ENCODE measurements around the gene ZNF396.

Gene ZNF396

GRCh38 chr18:35376742-35377695, at the start of gene ZNF396:
Gene ZNF396, minus strand, starts transcription at chr18:35377337. Its CDS starts 3,045 bp downstream, at chr18:35374292.
- H3K9ac ChIP-seq (ENCODE audit: low read length), result peak within 1 kb of the TSS; percentile 76
- H3K9me3 ChIP-seq (ENCODE audit: control insufficient read depth, low read length), result peaks cover under 1% of the 10 kb centered on the region
- peaks cover 13% of the 10 kb centered on the region for H3K4me1 ChIP-seq (ENCODE audit: control insufficient read depth, insufficient read depth, low read length)
- H3K36me3 ChIP-seq (ENCODE audit: control insufficient read depth, insufficient read depth, low read length, severe bottlenecking), result no peaks in the 10 kb centered on the region
- H3K27me3 ChIP-seq (replicated peaks; ENCODE audit: control insufficient read depth, insufficient read depth, low read length), result peaks cover 4% of the 10 kb centered on the region
- DNase-seq (ENCODE audit: low read depth), result peak; percentile 91
- peak within 1 kb of the TSS; percentile 84 for H3K4me3 ChIP-seq (ENCODE audit: low read length)

GRCh38 chr18:35426786-35427185, 49.6 kb upstream of the ZNF396 start:
- no peak overlapping the region for H3K9ac ChIP-seq (ENCODE audit: low read length)
- no peak for DNase-seq (ENCODE audit: low read depth)
- no peaks in the 10 kb centered on the region for H3K4me1 ChIP-seq (ENCODE audit: control insufficient read depth, insufficient read depth, low read length)
- H3K9me3 ChIP-seq (ENCODE audit: control insufficient read depth, low read length), result no peaks in the 10 kb centered on the region
- no peaks in the 10 kb centered on the region for H3K36me3 ChIP-seq (ENCODE audit: control insufficient read depth, insufficient read depth, low read length, severe bottlenecking)
- no peaks in the 10 kb centered on the region for H3K27me3 ChIP-seq (replicated peaks; ENCODE audit: control insufficient read depth, insufficient read depth, low read length)
- H3K4me3 ChIP-seq (ENCODE audit: low read length), result no peak overlapping the region

- no peak overlapping the region for H3K9ac ChIP-seq (ENCODE audit: low read length)
- no peak overlapping the region for H3K4me3 ChIP-seq (ENCODE audit: low read length)
- H3K4me1 ChIP-seq (ENCODE audit: control insufficient read depth, insufficient read depth, low read length), result no peaks in the 10 kb centered on the region
- no peaks in the 10 kb centered on the region for H3K27me3 ChIP-seq (replicated peaks; ENCODE audit: control insufficient read depth, insufficient read depth, low read length)
- peaks cover 4% of the 10 kb centered on the region for H3K9me3 ChIP-seq (ENCODE audit: control insufficient read depth, low read length)
- H3K36me3 ChIP-seq (ENCODE audit: control insufficient read depth, insufficient read depth, low read length, severe bottlenecking), result no peaks in the 10 kb centered on the region
- no peak for DNase-seq (ENCODE audit: low read depth)
Measured at GRCh38 chr18:35424356-35424755, 47.2 kb upstream of the ZNF396 start.

GRCh38 chr18:35422237-35422636, 45.1 kb upstream of the ZNF396 start:
- no peaks in the 10 kb centered on the region for H3K36me3 ChIP-seq (ENCODE audit: control insufficient read depth, insufficient read depth, low read length, severe bottlenecking)

GRCh38 chr18:35418610-35419009, 41.5 kb upstream of the ZNF396 start:
- DNase-seq (ENCODE audit: low read depth), result no peak
- Histone ChIP-seq H3K27me3 (replicated peaks; ENCODE audit: control insufficient read depth, insufficient read depth, low read length) (no peaks in the 10 kb centered on the region), H3K4me3 (ENCODE audit: low read length) (peak overlapping the region; percentile 9), H3K4me1 (ENCODE audit: control insufficient read depth, insufficient read depth, low read length) (peaks cover 12% of the 10 kb centered on the region), H3K36me3 (ENCODE audit: control insufficient read depth, insufficient read depth, low read length, severe bottlenecking) (no peaks in the 10 kb centered on the region), H3K9me3 (ENCODE audit: control insufficient read depth, low read length) (peaks cover 28% of the 10 kb centered on the region), H3K9ac (ENCODE audit: low read length) (no peak overlapping the region)

More at GRCh38 chr18:35422237-35422636, 45.1 kb upstream of the ZNF396 start:
- Histone ChIP-seq H3K4me3 (ENCODE audit: low read length) (no peak overlapping the region), H3K9ac (ENCODE audit: low read length) (no peak overlapping the region), H3K27me3 (replicated peaks; ENCODE audit: control insufficient read depth, insufficient read depth, low read length) (no peaks in the 10 kb centered on the region), H3K4me1 (ENCODE audit: control insufficient read depth, insufficient read depth, low read length) (no peaks in the 10 kb centered on the region), H3K9me3 (ENCODE audit: control insufficient read depth, low read length) (peaks cover 25% of the 10 kb centered on the region)
- DNase-seq (ENCODE audit: low read depth), result no peak

- Histone ChIP-seq H3K9me3 (ENCODE audit: control insufficient read depth, low read length) (peaks cover 28% of the 10 kb centered on the region), H3K4me3 (ENCODE audit: low read length) (no peak overlapping the region), H3K4me1 (ENCODE audit: control insufficient read depth, insufficient read depth, low read length) (peaks cover 12% of the 10 kb centered on the region), H3K27me3 (replicated peaks; ENCODE audit: control insufficient read depth, insufficient read depth, low read length) (no peaks in the 10 kb centered on the region), H3K36me3 (ENCODE audit: control insufficient read depth, insufficient read depth, low read length, severe bottlenecking) (no peaks in the 10 kb centered on the region), H3K9ac (ENCODE audit: low read length) (no peak overlapping the region)
- DNase-seq (ENCODE audit: low read depth), result no peak
Measured at GRCh38 chr18:35417223-35417622, 40.1 kb upstream of the ZNF396 start.

- DNase-seq (ENCODE audit: low read depth), result peak; percentile 24
- Histone ChIP-seq H3K36me3 (ENCODE audit: control insufficient read depth, insufficient read depth, low read length, severe bottlenecking) (no peaks in the 10 kb centered on the region), H3K4me1 (ENCODE audit: control insufficient read depth, insufficient read depth, low read length) (peaks cover 12% of the 10 kb centered on the region), H3K4me3 (ENCODE audit: low read length) (peak overlapping the region; percentile 71), H3K9ac (ENCODE audit: low read length) (peak overlapping the region; percentile 27), H3K9me3 (ENCODE audit: control insufficient read depth, low read length) (peaks cover 28% of the 10 kb centered on the region), H3K27me3 (replicated peaks; ENCODE audit: control insufficient read depth, insufficient read depth, low read length) (no peaks in the 10 kb centered on the region)
Measured at GRCh38 chr18:35415511-35416073, 38.5 kb upstream of the ZNF396 start.

- Histone ChIP-seq H3K36me3 (ENCODE audit: control insufficient read depth, insufficient read depth, low read length, severe bottlenecking) (no peaks in the 10 kb centered on the region), H3K4me1 (ENCODE audit: control insufficient read depth, insufficient read depth, low read length) (peaks cover 12% of the 10 kb centered on the region), H3K27me3 (replicated peaks; ENCODE audit: control insufficient read depth, insufficient read depth, low read length) (no peaks in the 10 kb centered on the region), H3K4me3 (ENCODE audit: low read length) (no peak overlapping the region), H3K9me3 (ENCODE audit: control insufficient read depth, low read length) (peaks cover 12% of the 10 kb centered on the region), H3K9ac (ENCODE audit: low read length) (no peak overlapping the region)
- no peak for DNase-seq (ENCODE audit: low read depth)
Measured at GRCh38 chr18:35413163-35413511, 36.0 kb upstream of the ZNF396 start.

- Histone ChIP-seq H3K4me3 (ENCODE audit: low read length) (no peak overlapping the region), H3K9ac (ENCODE audit: low read length) (no peak overlapping the region), H3K4me1 (ENCODE audit: control insufficient read depth, insufficient read depth, low read length) (peaks cover 12% of the 10 kb centered on the region), H3K27me3 (replicated peaks; ENCODE audit: control insufficient read depth, insufficient read depth, low read length) (no peaks in the 10 kb centered on the region), H3K36me3 (ENCODE audit: control insufficient read depth, insufficient read depth, low read length, severe bottlenecking) (no peaks in the 10 kb centered on the region), H3K9me3 (ENCODE audit: control insufficient read depth, low read length) (no peaks in the 10 kb centered on the region)
- DNase-seq (ENCODE audit: low read depth), result no peak
Measured at GRCh38 chr18:35411625-35412351, 34.7 kb upstream of the ZNF396 start.

- Histone ChIP-seq H3K9ac (ENCODE audit: low read length) (no peak overlapping the region), H3K27me3 (replicated peaks; ENCODE audit: control insufficient read depth, insufficient read depth, low read length) (no peaks in the 10 kb centered on the region), H3K36me3 (ENCODE audit: control insufficient read depth, insufficient read depth, low read length, severe bottlenecking) (no peaks in the 10 kb centered on the region), H3K9me3 (ENCODE audit: control insufficient read depth, low read length) (no peaks in the 10 kb centered on the region), H3K4me3 (ENCODE audit: low read length) (no peak overlapping the region), H3K4me1 (ENCODE audit: control insufficient read depth, insufficient read depth, low read length) (peaks cover 6% of the 10 kb centered on the region)
- no peak for DNase-seq (ENCODE audit: low read depth)
Measured at GRCh38 chr18:35410561-35410960, 33.4 kb upstream of the ZNF396 start.

- H3K9me3 ChIP-seq (ENCODE audit: control insufficient read depth, low read length), result no peaks in the 10 kb centered on the region
- no peak overlapping the region for H3K4me3 ChIP-seq (ENCODE audit: low read length)
- DNase-seq (ENCODE audit: low read depth), result peak; percentile 18
- H3K4me1 ChIP-seq (ENCODE audit: control insufficient read depth, insufficient read depth, low read length), result no peaks in the 10 kb centered on the region
- H3K27me3 ChIP-seq (replicated peaks; ENCODE audit: control insufficient read depth, insufficient read depth, low read length), result no peaks in the 10 kb centered on the region
- no peaks in the 10 kb centered on the region for H3K36me3 ChIP-seq (ENCODE audit: control insufficient read depth, insufficient read depth, low read length, severe bottlenecking)
- no peak overlapping the region for H3K9ac ChIP-seq (ENCODE audit: low read length)
Measured at GRCh38 chr18:35409911-35410310, 32.8 kb upstream of the ZNF396 start.
